GM13977 (cell line): ENCODE results near the gene CDH6.

Experiments
- DNase-seq: peaks from one replicate; pipeline ENCODE4 v3.0.0; 2012; ENCODE audit warnings: low spot score
- CTCF ChIP-seq: IDR thresholded peaks from 2 replicates; pipeline ENCODE4 v1.5.1; 2012; ENCODE audit warnings: mild to moderate bottlenecking, control low read depth; ENCODE audit not compliant: insufficient read depth; ENCODE audit errors: extremely low read depth, missing control alignments
- in situ Hi-C: fragments of 300-500 bp; cut with MboI; formaldehyde crosslinking; loops from one replicate; pipeline ENCODE4 v1.12.0; 2022; ENCODE audit warnings: low sequenced_read_pairs, low pct_unique_long_range_greater_than_20kb, mixed read lengths, inconsistent platforms; ENCODE audit not compliant: unreplicated experiment

CDH6 gene

GRCh38 chr5:31273631-31274378 lies 80.3 kb downstream of the CDH6 start:
- no peak for TF ChIP-seq CTCF
- in situ Hi-C loops = no loop called here
- no peak for DNase-seq

GRCh38 chr5:31280210-31280609 lies 86.7 kb downstream of the CDH6 start:
- TF ChIP-seq CTCF = no peak
- in situ Hi-C loops = no loop called here
- no peak for DNase-seq

DNA sequence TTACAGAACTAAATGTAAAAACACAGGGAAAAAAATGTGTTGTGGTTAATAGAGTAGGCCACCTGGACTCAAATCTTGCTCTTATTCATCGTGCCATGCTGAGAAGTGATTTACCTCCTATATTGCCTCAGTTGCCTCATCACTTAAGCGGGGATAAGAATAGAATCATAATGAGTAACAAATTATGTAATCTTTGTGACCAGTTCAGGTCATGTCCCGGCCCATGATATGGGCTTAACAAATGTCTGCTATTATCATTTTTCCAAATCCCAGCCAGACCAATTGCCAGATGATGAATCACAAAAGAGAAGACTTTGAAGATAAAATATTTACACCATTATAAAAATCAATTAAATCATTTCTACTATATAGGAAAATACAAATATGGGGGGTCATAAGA lies 89.8 kb downstream of the CDH6 start:
- in situ Hi-C loops = no loop called here
- no peak for DNase-seq
- TF ChIP-seq CTCF = no peak

DNA sequence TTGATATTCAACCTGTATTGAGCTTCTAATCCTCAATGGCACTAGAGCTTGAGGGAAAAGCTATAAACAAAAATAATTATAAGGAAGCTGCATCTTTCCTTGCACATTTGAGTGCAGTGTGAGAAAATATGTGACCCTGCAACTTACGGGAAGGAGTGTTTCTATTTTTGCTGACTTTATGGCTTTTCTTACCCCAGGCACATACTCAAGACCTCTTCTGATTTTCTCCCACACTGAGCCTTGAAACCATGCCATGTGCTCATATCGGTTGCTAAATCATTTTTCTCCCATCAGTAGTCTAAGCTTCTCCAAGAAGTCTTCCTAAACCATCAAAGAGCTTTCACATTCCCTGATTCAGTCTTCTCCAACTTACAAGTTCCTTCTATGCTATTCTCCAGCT lies 91.5 kb downstream of the CDH6 start:
- in situ Hi-C loops = no loop called here
- TF ChIP-seq CTCF = no peak
- no peak for DNase-seq

DNA sequence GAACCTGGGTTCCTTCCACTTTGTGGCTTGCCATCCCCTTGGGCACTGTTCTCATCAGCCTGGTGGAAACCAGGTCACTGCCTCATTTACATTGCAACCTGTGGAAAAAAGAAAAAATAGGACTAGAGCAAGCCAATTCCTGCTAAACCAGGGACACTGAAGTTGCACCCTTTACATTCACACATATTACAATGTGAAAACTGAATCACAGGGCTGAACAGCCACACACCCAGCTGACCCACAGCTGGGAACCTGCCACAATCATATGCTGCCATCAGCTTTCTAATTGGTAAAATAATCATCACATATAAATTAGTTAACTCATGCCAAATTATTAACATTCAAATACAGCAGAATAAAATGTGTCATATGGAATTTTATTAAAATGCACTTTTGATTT lies 94.5 kb downstream of the CDH6 start:
- TF ChIP-seq CTCF = no peak
- in situ Hi-C loops = no loop called here
- no peak for DNase-seq

GRCh38 chr5:31289429-31289828 lies 95.9 kb downstream of the CDH6 start:
- no peak for DNase-seq
- TF ChIP-seq CTCF = no peak
- in situ Hi-C loops = no loop called here
